A549 (cell line): ENCODE results near the gene FRY.

Experiments used
- CBX8 ChIP-seq: fragments of 200-600 bp; sonication (generic); IDR thresholded peaks from 2 replicates; pipeline ENCODE4 v1.6.1; 2016
- CEBPB ChIP-seq, 2 experiments: fragments of >200 bp in 1 of 2; sonication (Bioruptor Twin) in 1 of 2; formaldehyde crosslinking in 1 of 2; IDR thresholded peaks; 2 replicates each; pipeline ENCODE4 v1.6.1; 2012 to 2016
- HOXA7 ChIP-seq: fragments of 250-450 bp; sonication (Bioruptor Pico); IDR thresholded peaks from 2 replicates; pipeline ENCODE4 v1.5.0; 2020; ENCODE audit warnings: mild to moderate bottlenecking, moderate library complexity
- KDM1A ChIP-seq: fragments of 200-600 bp; sonication (generic); IDR thresholded peaks from 2 replicates; pipeline ENCODE4 v1.6.1; 2016; ENCODE audit warnings: low read depth, mild to moderate bottlenecking
- KDM5A ChIP-seq: fragments of 200-600 bp; sonication (generic); IDR thresholded peaks from 2 replicates; pipeline ENCODE4 v1.6.1; 2016; ENCODE audit warnings: antibody characterized with exemption, mild to moderate bottlenecking
- NFE2L2 ChIP-seq: fragments of 150-350 bp; conservative IDR thresholded peaks from 2 replicates; pipeline ENCODE4 v1.6.1; 2014; ENCODE audit warnings: low read length
- NR3C1 ChIP-seq: fragments of >200 bp; sonication (Bioruptor Twin); formaldehyde crosslinking; IDR thresholded peaks from 3 replicates; pipeline ENCODE4 v1.6.1; 2017
- PHF8 ChIP-seq: fragments of 200-600 bp; sonication (generic); IDR thresholded peaks from 2 replicates; pipeline ENCODE4 v1.6.1; 2016; ENCODE audit warnings: low read depth, mild to moderate bottlenecking, antibody characterized with exemption, moderate library complexity, borderline replicate concordance
- POLR2A ChIP-seq: IDR thresholded peaks from 2 replicates; pipeline ENCODE4 v1.6.1; 2012; ENCODE audit warnings: mild to moderate bottlenecking, low read length
- POLR2AphosphoS2 ChIP-seq: conservative IDR thresholded peaks from 2 replicates; pipeline ENCODE4 v1.6.1; 2012; ENCODE audit warnings: low read length, improper control_type of control experiment, inconsistent platforms
- RCOR1 ChIP-seq: fragments of 150-350 bp; IDR thresholded peaks from 2 replicates; pipeline ENCODE4 v1.6.1; 2014; ENCODE audit warnings: antibody characterized with exemption, low read length, low read depth
- ZNF302 ChIP-seq: fragments of 250-450 bp; sonication (Bioruptor Pico); IDR thresholded peaks from 2 replicates; pipeline ENCODE4 v1.9.0; 2021; ENCODE audit warnings: inconsistent platforms, mild to moderate bottlenecking, moderate library complexity
- TF ChIP-seq, protein P1 (sequence below): fragments of >200 bp; sonication (Bioruptor Twin); formaldehyde crosslinking; IDR thresholded peaks from 3 replicates; pipeline ENCODE4 v1.5.1; 2016
- TF ChIP-seq, protein P2 (sequence below): IDR thresholded peaks from 2 replicates; pipeline ENCODE4 v1.6.1; 2012

DNA sequence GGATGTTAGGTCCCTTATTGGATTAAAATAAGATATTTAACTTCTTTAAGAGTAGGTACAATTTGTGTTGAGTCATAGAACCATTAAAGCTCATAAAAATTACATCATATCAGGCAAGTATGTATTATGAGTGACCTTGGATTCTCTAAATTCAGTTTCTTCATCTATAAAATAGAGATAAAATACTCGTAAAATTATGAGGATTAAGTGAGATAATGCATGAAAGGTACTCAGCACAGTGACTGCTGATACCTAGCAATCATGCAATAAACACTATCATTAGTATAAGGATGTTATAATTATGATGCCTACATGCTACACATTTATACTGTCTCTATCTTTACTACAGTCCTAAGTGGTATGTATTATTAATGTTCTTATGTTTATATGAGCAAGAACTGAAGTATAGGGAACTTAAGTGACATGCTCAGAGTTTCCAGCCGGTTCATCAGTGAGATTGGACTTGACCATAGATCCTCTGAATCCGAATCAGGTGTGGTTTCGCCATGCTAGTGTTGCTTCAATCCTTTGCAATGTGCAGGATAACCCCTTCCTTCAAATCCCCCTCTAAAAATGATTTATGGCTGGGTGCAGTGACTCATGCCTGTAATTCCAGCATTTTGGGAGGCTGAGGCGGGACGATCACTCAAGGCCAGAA, 22.9 kb upstream of the FRY start:
- TF ChIP-seq HOXA7 (CRISPR knock-in tag) = no peak
- TF ChIP-seq POLR2A = no peak
- TF ChIP-seq, protein P1, sequence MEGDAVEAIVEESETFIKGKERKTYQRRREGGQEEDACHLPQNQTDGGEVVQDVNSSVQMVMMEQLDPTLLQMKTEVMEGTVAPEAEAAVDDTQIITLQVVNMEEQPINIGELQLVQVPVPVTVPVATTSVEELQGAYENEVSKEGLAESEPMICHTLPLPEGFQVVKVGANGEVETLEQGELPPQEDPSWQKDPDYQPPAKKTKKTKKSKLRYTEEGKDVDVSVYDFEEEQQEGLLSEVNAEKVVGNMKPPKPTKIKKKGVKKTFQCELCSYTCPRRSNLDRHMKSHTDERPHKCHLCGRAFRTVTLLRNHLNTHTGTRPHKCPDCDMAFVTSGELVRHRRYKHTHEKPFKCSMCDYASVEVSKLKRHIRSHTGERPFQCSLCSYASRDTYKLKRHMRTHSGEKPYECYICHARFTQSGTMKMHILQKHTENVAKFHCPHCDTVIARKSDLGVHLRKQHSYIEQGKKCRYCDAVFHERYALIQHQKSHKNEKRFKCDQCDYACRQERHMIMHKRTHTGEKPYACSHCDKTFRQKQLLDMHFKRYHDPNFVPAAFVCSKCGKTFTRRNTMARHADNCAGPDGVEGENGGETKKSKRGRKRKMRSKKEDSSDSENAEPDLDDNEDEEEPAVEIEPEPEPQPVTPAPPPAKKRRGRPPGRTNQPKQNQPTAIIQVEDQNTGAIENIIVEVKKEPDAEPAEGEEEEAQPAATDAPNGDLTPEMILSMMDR = no peak
- TF ChIP-seq, protein P2, sequence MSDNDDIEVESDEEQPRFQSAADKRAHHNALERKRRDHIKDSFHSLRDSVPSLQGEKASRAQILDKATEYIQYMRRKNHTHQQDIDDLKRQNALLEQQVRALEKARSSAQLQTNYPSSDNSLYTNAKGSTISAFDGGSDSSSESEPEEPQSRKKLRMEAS = no peak
- no peak for TF ChIP-seq CBX8
- no peak for TF ChIP-seq KDM1A
- no peak for TF ChIP-seq KDM5A
- no peak for TF ChIP-seq PHF8
- TF ChIP-seq POLR2AphosphoS2 = no peak
- TF ChIP-seq NR3C1 = no peak
- TF ChIP-seq NFE2L2 = no peak
- no peak for TF ChIP-seq ZNF302 (CRISPR knock-in tag)
- no peak for TF ChIP-seq RCOR1
- TF ChIP-seq CEBPB (IDR thresholded peaks at IDR 0.05) = no peak
